Heart right ventricle (tissue), 16 donors: Measurements from ENCODE around the gene ZNRF1. TPM values are rescaled to one million over a fixed set of nuclear protein-coding genes. Genes with fewer than 3 reads are reported as not detected.

Experiments
- ATAC-seq, 8 donors: fragments of 200-7000 bp; cut with Tn5 transposase; one replicate each; pipeline ENCODE4 v1.9.1; 2020; ENCODE audit warnings: mild to moderate bottlenecking in 8 of 8, moderate library complexity in 8 of 8, moderate number of reproducible peaks in 1 of 8
- DNase-seq, 2 donors: peaks; one replicate each; pipeline ENCODE4 v3.0.0-alpha.2; 2020
- H3K27ac ChIP-seq, 10 donors: fragments of 200-600 bp; sonication (generic) in 2 of 10; one replicate each; pipeline versions ENCODE4 v1.5.0 to v1.8.0; 2020 to 2022; ENCODE audit warnings: mild to moderate bottlenecking in 3 of 10
- H3K27me3 ChIP-seq, 7 donors: fragments of 200-600 bp; one replicate each; pipeline ENCODE4 v1.8.0; 2021 to 2022; ENCODE audit warnings: mild to moderate bottlenecking in 2 of 7
- H3K36me3 ChIP-seq, 9 donors: fragments of 200-600 bp; sonication (generic) in 1 of 9; one replicate each; pipeline versions ENCODE4 v1.5.0 to v1.8.0; 2020 to 2022; ENCODE audit warnings: mild to moderate bottlenecking in 2 of 9
- H3K4me1 ChIP-seq, 9 donors: fragments of 200-600 bp; sonication (generic) in 1 of 9; one replicate each; pipeline versions ENCODE4 v1.5.0 to v1.8.0; 2020 to 2022; ENCODE audit warnings: mild to moderate bottlenecking in 4 of 9
- H3K4me3 ChIP-seq, 10 donors: fragments of 200-600 bp; sonication (generic) in 2 of 10; one replicate each; pipeline versions ENCODE4 v1.5.0 to v1.8.0; 2020 to 2022; ENCODE audit warnings: mild to moderate bottlenecking in 7 of 10, moderate library complexity in 2 of 10
- H3K9me3 ChIP-seq, 11 donors: fragments of 200-600 bp in 10 of 11; sonication (generic) in 2 of 11; one replicate each; pipeline versions ENCODE4 v1.5.0 to v1.8.0; 2013 to 2022; ENCODE audit warnings: mild to moderate bottlenecking in 2 of 11, control low read depth in 1 of 11, moderate library complexity in 1 of 11
- CTCF ChIP-seq, 9 donors: fragments of 200-600 bp; sonication (generic) in 2 of 9; IDR thresholded peaks; one replicate each; pipeline versions ENCODE4 v1.5.0 to v1.8.0; 2021 to 2022; ENCODE audit warnings: antibody characterized with exemption in 9 of 9, mild to moderate bottlenecking in 5 of 9, moderate library complexity in 1 of 9
- WGBS, 2 donors: extraction: QIAGEN DNeasy Blood & Tissue Kit; methylation state at CpG; one replicate each; pipeline ENCODE4 v1.1.7; 2013; ENCODE audit warnings: inconsistent platforms in 1 of 2; 5-methylcytosine and 5-hydroxymethylcytosine counted together
- intact Hi-C, 10 donors: fragments of 100-400 bp; cut with DNase I; formaldehyde crosslinking; loops; one replicate each; pipeline versions ENCODE4 v1.11.1 to v1.14.2; 2022
- polyA plus RNA-seq, 2 donors: library from polyadenylated mRNA; stranded (reverse); fragments of 200-250 nt; gene quantifications; one replicate each; pipeline ENCODE4 v1.2.3, GENCODE V29; 2013
- total RNA-seq, 10 donors: library from RNA; stranded (reverse); fragmentation: NEBNext Ultra II Directional in 3 of 10; extraction: Animal tissue kit (Norgen Biotek cat#: 25700) in 3 of 10; gene quantifications; one replicate each; pipeline versions ENCODE4 v1.2.1 to v1.2.4, GENCODE V29; 2021 to 2023
- donor health status: Arrhythmogenic right ventricular cardiomyopathy.
- donor health status: ischemic (EF 13 %, LVEDD 7.1; RV severe dilation, severe dysfunction).
- donor health status: healthy with polysubstance abuse.
- donor health status: DM: no; HTN: yes; CAD: no.
- donor health status: DM: no; HTN: no; CAD: no.
- donor health status: ischemic (EF 25% LVEDD 6.9; RV normal size, moderate dysfunction).
- donor health status: ischemic (EF 25% LVEDD 5.7; RV mildly dilated, moderate dysfunction).
- donor health status: healthy.
- donor health status: DM: yes; HTN: yes; CAD: no.
- donor health status: Ischemic cardiomyopathy.
- donor health status: ischemic (EF 35%, LVEDD 5.7; RV mildly dilated, moderate dysfunction).
- donor health status: nonischemic (EF 11% LVEDD 7.7; RV severe dilation, severe dysfunction).
- donor health status: DM: yes; HTN: yes; CAD: no.
- donor health status: PGD.
- donor health status: ischemic (EF 29% LVEDD 5.4; RV normal size, mild dysfunction).
- donor health status: nonischemic (EF 23%, LVEDD 6.1; RV moderate dilation, normal function).

Gene ZNRF1
- total and polyA plus RNA-seq, 12 donors, result 13.1 to 30.8 (median 20.8) TPM

- Histone ChIP-seq H3K9me3 (peaks cover 0 to 17% (median 5%) of the 10 kb centered on the region in 11 donors), H3K27me3 (peaks cover 0 to 9% (median 0%) of the 10 kb centered on the region in 7 donors), H3K27ac (no peak overlapping the region), H3K4me3 (no peak overlapping the region), H3K36me3 (no peaks in the 10 kb centered on the region), H3K4me1 (no peaks in the 10 kb centered on the region)
- ATAC-seq (peak in 1 of 8 donors; percentile 55), DNase-seq (no peak)
- 83 to 88% methylated on average over 9 of the region's 9 CpGs for WGBS, 2 donors
- intact Hi-C loops, result loop anchor here in 2 of 10 donors (5.0 to 10.0 kb wide), 2 partner anchors 423 to 425 kb away; partner anchors contain the start of gene MLKL (in 1 of the 2)
- TF ChIP-seq CTCF (IDR thresholded peaks at IDR 0.05), result peak in 6 of 9 donors; percentile 18 to 49 (median 34)
These were observed 131.4 kb downstream of the ZNRF1 start for GRCh38 chr16:75130150-75130771.

GRCh38 chr16:75131081-75131480, 132.3 kb downstream of the ZNRF1 start:
- no peak for ATAC-seq
- Histone ChIP-seq H3K27me3 (peaks cover 0 to 9% (median 0%) of the 10 kb centered on the region in 7 donors), H3K27ac (no peak overlapping the region), H3K4me1 (no peaks in the 10 kb centered on the region), H3K9me3 (peaks cover 0 to 17% (median 5%) of the 10 kb centered on the region in 11 donors), H3K36me3 (no peaks in the 10 kb centered on the region), H3K4me3 (no peak overlapping the region)
- intact Hi-C loops, result loop anchor here in 2 of 10 donors (5.0 to 10.0 kb wide), 2 partner anchors 424 to 426 kb away; partner anchors contain the start of gene MLKL (in 1 of the 2)
- WGBS, 2 donors, result 61 to 67% methylated on average over 7 of the region's 7 CpGs
- TF ChIP-seq CTCF (IDR thresholded peaks at IDR 0.05), result no peak
- DNase-seq, result no peak

- no peak for ATAC-seq
These were observed 139.4 kb downstream of the ZNRF1 start for GRCh38 chr16:75138233-75138632.

GRCh38 chr16:75138636-75139035, 139.8 kb downstream of the ZNRF1 start:
- H3K27ac ChIP-seq, result no peak overlapping the region
- intact Hi-C loops, result loop anchor here in 1 of 10 donors (10.0 kb wide), 1 partner anchor 434 kb away; the partner anchor contains the start of gene MLKL
- no peaks in the 10 kb centered on the region for H3K9me3 ChIP-seq
- no peak overlapping the region for H3K4me3 ChIP-seq
- WGBS, 2 donors, result 43 to 44% methylated on average over 9 of the region's 9 CpGs
- TF ChIP-seq CTCF (IDR thresholded peaks at IDR 0.05), result no peak
- no peak for ATAC-seq
- DNase-seq, result no peak
- H3K4me1 ChIP-seq, result no peaks in the 10 kb centered on the region
- no peaks in the 10 kb centered on the region for H3K27me3 ChIP-seq
- H3K36me3 ChIP-seq, result no peaks in the 10 kb centered on the region

More at GRCh38 chr16:75138233-75138632, 139.4 kb downstream of the ZNRF1 start:
- Histone ChIP-seq H3K9me3 (no peaks in the 10 kb centered on the region), H3K27ac (no peak overlapping the region), H3K27me3 (no peaks in the 10 kb centered on the region), H3K4me3 (no peak overlapping the region), H3K4me1 (no peaks in the 10 kb centered on the region), H3K36me3 (no peaks in the 10 kb centered on the region)
- TF ChIP-seq CTCF (IDR thresholded peaks at IDR 0.05), result no peak
- 63 to 72% methylated on average over 8 of the region's 8 CpGs for WGBS, 2 donors
- no peak for DNase-seq
- intact Hi-C loops, result loop anchor here in 1 of 10 donors (10.0 kb wide), 1 partner anchor 433 kb away; the partner anchor contains the start of gene MLKL
